Measurements from ENCODE around the gene ZNF599. TPM values are rescaled to one million over a fixed set of nuclear protein-coding genes. Genes with fewer than 3 reads are reported as not detected.
"Not testable (repeated sequence)": the region's sequence is repeated elsewhere in the genome, so short reads cannot be mapped to it uniquely, and the experiment has no call there.

Gene ZNF599
- total RNA-seq, 1 donor from 2014 or later = 7.8 TPM

GRCh38 chr19:34806976-34807860 is 34.2 kb upstream of the ZNF599 start:
- no peak for DNase-seq (ENCODE audit: low spot score)
- no peak overlapping the region for H3K27ac Mint-ChIP-seq (ENCODE audit: unreplicated experiment)
- H3K4me3 Mint-ChIP-seq (ENCODE audit: unreplicated experiment) = no peak overlapping the region
- no peak for TF ChIP-seq CTCF (IDR thresholded peaks at IDR 0.05; ENCODE audit: unreplicated experiment)
- peaks cover 3% of the 10 kb centered on the region for H3K27me3 Mint-ChIP-seq (ENCODE audit: unreplicated experiment)
- peaks cover 15% of the 10 kb centered on the region for H3K36me3 Mint-ChIP-seq (ENCODE audit: low read depth, unreplicated experiment)
- H3K4me1 Mint-ChIP-seq (ENCODE audit: unreplicated experiment) = no peaks in the 10 kb centered on the region
- peaks cover 20% of the 10 kb centered on the region for H3K9me3 Mint-ChIP-seq (ENCODE audit: unreplicated experiment)

- peaks cover 15% of the 10 kb centered on the region for H3K9me3 Mint-ChIP-seq (ENCODE audit: unreplicated experiment)
- H3K27ac Mint-ChIP-seq (ENCODE audit: unreplicated experiment) = no peak overlapping the region
- no peak for DNase-seq (ENCODE audit: low spot score)
- peaks cover 8% of the 10 kb centered on the region for H3K36me3 Mint-ChIP-seq (ENCODE audit: low read depth, unreplicated experiment)
- H3K4me1 Mint-ChIP-seq (ENCODE audit: unreplicated experiment) = no peaks in the 10 kb centered on the region
- peaks cover 3% of the 10 kb centered on the region for H3K27me3 Mint-ChIP-seq (ENCODE audit: unreplicated experiment)
- no peak for TF ChIP-seq CTCF (IDR thresholded peaks at IDR 0.05; ENCODE audit: unreplicated experiment)
- H3K4me3 Mint-ChIP-seq (ENCODE audit: unreplicated experiment) = no peak overlapping the region
Measured at GRCh38 chr19:34804115-34804514, 31.1 kb upstream of the ZNF599 start.

GRCh38 chr19:34796953-34797352 is 23.9 kb upstream of the ZNF599 start:
- DNase-seq (ENCODE audit: low spot score); H3K27me3 Mint-ChIP-seq (ENCODE audit: unreplicated experiment); H3K4me3 Mint-ChIP-seq (ENCODE audit: unreplicated experiment); H3K4me1 Mint-ChIP-seq (ENCODE audit: unreplicated experiment); H3K36me3 Mint-ChIP-seq (ENCODE audit: low read depth, unreplicated experiment); H3K27ac Mint-ChIP-seq (ENCODE audit: unreplicated experiment); H3K9me3 Mint-ChIP-seq (ENCODE audit: unreplicated experiment): not testable (repeated sequence)

GRCh38 chr19:34794066-34794960 is 21.3 kb upstream of the ZNF599 start:
- Mint-ChIP-seq H3K27ac (ENCODE audit: unreplicated experiment) (no peak overlapping the region), H3K36me3 (ENCODE audit: low read depth, unreplicated experiment) (no peaks in the 10 kb centered on the region), H3K4me1 (ENCODE audit: unreplicated experiment) (no peaks in the 10 kb centered on the region), H3K27me3 (ENCODE audit: unreplicated experiment) (peaks cover 3% of the 10 kb centered on the region), H3K4me3 (ENCODE audit: unreplicated experiment) (no peak overlapping the region), H3K9me3 (ENCODE audit: unreplicated experiment) (no peaks in the 10 kb centered on the region)
- no peak for DNase-seq (ENCODE audit: low spot score)
- no peak for TF ChIP-seq CTCF (IDR thresholded peaks at IDR 0.05; ENCODE audit: unreplicated experiment)

- no peak for TF ChIP-seq CTCF (IDR thresholded peaks at IDR 0.05; ENCODE audit: unreplicated experiment)
- H3K4me1 Mint-ChIP-seq (ENCODE audit: unreplicated experiment) = no peaks in the 10 kb centered on the region
- H3K9me3 Mint-ChIP-seq (ENCODE audit: unreplicated experiment) = no peaks in the 10 kb centered on the region
- DNase-seq (ENCODE audit: low spot score) = no peak
- H3K4me3 Mint-ChIP-seq (ENCODE audit: unreplicated experiment) = no peak overlapping the region
- peaks cover 3% of the 10 kb centered on the region for H3K27me3 Mint-ChIP-seq (ENCODE audit: unreplicated experiment)
- H3K27ac Mint-ChIP-seq (ENCODE audit: unreplicated experiment) = no peak overlapping the region
- H3K36me3 Mint-ChIP-seq (ENCODE audit: low read depth, unreplicated experiment) = no peaks in the 10 kb centered on the region
Measured at GRCh38 chr19:34793565-34793964, 20.6 kb upstream of the ZNF599 start.

Data from endothelial cell (in vitro differentiated cells).